NCI-H748 (cell line): Measurements from ENCODE around the gene SYCE1.
A peak's percentile ranks its signal among the peaks of the same experiment; 100 is the strongest.
"Not testable (repeated sequence)": the region's sequence is repeated elsewhere in the genome, so short reads cannot be mapped to it uniquely, and the experiment has no call there.

Experiments
- DNase-seq: peaks from one replicate; lab custom pipeline; 2025; ENCODE audit not compliant: unreplicated experiment; lab: John Stamatoyannopoulos, UW

The SYCE1 gene

GRCh38 chr10:133559216-133559615 is 6.2 kb downstream of the SYCE1 start:
- no peak for DNase-seq

GRCh38 chr10:133557381-133557780 is 8.0 kb downstream of the SYCE1 start:
- no peak for DNase-seq

DNA sequence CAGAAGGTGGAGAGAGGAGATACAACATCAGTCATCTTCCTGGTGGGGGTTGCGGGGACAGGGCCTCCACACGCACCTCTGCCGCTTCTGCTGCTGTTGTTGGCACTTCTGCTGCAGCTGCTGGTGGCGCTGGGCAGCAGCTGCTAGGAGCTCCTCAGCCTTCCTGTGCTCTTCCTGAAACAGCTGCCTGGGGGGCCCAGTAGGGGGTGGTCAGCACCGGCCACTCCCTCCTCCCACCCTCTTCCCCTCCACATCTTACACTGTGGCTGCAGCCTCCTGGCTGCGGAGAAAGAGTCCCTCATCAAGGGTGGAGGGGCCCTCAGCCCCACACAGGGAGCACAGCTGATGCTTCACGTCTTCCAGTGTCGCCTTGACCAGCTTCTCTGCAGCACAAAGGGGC is 9.9 kb downstream of the SYCE1 start:
- DNase-seq: no peak

DNA sequence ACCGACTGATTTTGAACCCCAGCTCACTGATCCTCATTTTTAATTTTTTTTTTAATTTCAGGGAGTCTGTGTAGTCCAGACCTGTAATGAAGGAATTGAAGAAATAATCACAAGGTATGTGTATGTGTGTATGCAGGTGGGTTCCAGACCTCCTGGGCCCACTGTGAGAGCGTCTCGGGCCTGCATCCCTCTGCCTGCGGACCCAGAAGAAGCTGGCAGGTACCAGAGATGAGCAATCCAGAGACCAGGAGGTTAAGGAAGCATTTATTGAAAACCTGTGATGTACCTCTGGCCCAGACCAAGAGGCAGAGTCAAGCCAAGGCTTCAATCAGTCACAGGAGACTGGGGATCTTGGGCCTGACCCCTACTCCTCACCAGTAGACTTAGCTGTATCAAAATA is 10.8 kb downstream of the SYCE1 start:
- no peak for DNase-seq

GRCh38 chr10:133544506-133544905 is 20.9 kb downstream of the SYCE1 start:
- no peak for DNase-seq

- DNase-seq: not testable (repeated sequence)
Measured at GRCh38 chr10:133541441-133541975, 23.9 kb downstream of the SYCE1 start.

DNA sequence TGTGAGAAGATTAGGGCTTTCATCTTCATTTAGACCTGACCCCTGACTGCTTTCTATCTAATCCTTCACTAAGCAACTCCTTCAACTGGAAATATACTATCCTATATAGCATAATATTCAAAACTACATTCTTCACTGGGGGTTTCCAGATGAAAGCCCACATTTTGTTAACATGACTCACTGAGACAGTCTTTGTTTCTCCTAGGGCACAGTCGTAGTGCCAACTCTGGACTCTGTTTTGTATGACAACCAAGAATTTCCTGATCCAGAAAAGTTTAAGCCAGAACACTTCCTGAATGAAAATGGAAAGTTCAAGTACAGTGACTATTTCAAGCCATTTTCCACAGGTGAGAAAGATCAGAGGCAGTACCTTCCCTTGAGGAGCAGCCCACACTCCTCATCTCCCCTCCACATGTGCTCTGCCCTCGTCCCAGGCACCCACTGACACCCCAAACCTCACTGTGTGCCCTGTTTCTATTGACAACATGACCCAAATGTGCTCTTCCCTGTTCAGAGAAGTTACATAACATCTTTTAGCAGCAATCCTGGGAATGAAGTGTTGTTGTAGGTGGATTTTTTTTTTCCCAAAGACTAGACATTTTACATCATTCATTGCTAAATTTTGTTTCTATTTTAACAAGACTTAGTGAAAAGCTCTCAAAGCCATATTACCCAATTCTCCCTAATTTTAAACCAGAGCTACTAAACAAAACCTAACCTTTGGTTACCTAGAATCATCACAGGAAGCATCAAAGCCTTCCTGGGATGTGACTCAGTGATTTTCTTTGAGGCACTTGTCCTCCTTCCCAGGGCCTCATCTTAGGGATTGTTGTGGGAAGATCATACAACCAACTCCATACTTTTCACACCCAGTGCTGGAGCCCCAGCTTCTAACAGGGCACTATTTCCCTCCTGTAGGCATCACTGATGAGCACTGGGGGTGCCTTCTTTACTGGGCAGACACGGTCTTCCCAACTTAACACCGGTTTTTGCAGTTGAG is 27.5 kb downstream of the SYCE1 start:
- DNase-seq: no peak

GRCh38 chr10:133536198-133536597 is 29.2 kb downstream of the SYCE1 start:
- no peak for DNase-seq

GRCh38 chr10:133534417-133534816 is 31.0 kb downstream of the SYCE1 start:
- DNase-seq: no peak

- DNase-seq: no peak
Measured at GRCh38 chr10:133532871-133533270, 32.5 kb downstream of the SYCE1 start.

DNA sequence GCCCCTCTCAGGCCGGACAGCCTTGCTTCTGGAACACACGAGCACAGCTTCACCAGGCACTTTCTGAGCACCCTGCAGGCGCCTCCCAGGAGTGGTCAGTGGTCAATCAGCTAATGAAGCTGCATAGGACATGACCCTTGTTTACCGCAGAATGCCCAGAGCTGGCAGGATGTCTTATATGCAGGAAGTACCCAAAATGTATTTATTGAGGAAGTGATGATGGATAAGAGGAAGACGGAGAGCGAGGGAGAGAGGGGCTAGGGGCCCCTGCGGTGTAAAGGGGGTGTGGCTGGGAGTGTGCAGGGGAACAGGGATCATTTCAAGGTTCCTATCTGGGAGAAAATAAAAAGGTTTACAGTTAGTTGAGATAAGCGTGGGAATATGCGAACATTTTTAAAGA is 34.9 kb downstream of the SYCE1 start:
- no peak for DNase-seq

GRCh38 chr10:133529576-133529946 is 35.8 kb downstream of the SYCE1 start:
- DNase-seq: no peak

GRCh38 chr10:133528845-133529575 is 36.4 kb downstream of the SYCE1 start:
- peak; percentile 4 for DNase-seq

DNA sequence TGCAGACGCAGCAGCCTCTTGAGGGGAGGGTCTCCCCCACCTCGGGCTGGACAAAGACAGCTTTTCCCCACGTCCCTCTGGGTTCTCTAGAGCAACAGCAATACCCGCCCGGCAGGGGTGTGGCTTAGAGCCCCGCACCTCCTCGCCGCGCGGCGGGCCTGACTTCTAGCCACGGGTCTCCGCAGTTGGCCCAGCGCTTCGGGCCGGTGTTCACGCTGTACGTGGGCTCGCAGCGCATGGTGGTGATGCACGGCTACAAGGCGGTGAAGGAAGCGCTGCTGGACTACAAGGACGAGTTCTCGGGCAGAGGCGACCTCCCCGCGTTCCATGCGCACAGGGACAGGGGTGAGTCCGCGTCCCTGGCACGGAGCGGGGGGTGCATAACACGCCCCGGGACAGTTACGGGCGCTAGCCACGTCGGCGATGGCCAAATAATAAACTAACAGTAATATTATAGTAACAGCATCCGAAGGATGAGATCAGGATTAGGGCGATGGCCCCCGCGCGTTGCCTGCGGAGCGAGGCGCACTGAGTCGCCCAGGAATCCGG is 37.0 kb downstream of the SYCE1 start:
- no peak for DNase-seq

DNA sequence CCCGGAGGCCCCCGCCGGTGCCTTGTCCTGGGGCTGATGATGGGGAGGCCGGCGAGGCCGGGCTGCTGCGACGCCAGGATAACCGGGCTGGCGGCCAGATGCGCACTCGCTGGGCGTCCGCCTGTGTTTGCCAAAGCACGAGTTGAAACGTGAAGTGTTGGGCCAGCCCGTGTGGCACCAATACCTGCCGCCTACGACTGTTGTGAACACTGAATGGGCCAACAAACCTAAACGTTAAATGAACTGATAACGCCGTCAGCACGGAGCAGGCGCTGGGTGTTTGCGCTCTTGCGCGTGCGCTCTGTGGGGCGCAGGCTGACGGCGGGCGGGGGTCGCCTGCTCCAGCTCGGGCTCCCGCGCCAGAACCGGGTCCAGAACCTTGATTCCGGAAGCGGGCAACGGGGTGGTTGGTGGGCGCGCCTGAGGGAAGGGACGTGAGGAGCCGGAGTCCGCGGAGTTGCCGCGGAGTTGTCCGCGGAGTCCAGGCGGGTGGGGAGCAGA is 37.6 kb downstream of the SYCE1 start:
- DNase-seq: no peak

- no peak for DNase-seq
Measured at GRCh38 chr10:133526957-133527588, 38.3 kb downstream of the SYCE1 start, which contains the start of gene CYP2E1. TSS of gene CYP2E1 (plus strand) at chr10:133527363. CDS start at chr10:133527396, 33 bp downstream.

GRCh38 chr10:133525444-133525843 is 39.9 kb downstream of the SYCE1 start:
- no peak for DNase-seq

- no peak for DNase-seq
Measured at GRCh38 chr10:133523631-133524203, 41.7 kb downstream of the SYCE1 start.

DNA sequence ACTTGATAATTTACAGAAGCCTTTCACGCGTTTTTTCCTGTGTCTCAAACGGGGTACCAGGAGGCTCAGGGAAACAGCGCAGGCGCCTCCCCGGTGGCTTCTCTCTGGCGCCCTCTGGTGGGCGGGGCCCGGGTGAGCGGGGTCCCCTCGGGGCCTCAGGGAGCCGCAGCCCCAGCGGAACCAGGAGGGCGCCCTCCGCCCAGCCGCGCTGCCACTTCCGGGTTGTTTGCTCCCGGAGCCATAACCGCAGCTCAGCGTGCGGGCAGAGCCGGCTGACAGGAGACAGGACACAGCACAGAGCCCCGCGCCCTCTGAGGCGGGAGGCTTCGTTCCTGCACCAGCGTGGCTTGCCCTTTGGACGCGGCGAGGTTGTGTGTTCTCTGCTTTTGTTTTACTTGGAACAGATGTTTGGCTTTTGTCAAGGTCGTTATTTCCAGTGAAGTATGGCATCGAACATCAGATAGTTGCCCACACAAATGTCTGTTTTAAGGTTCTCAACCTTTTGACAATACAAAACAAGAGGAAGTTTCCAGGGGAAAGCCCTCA is 45.1 kb downstream of the SYCE1 start:
- peak; percentile 67 for DNase-seq

GRCh38 chr10:133518517-133518916 is 46.9 kb downstream of the SYCE1 start:
- peak; percentile 63 for DNase-seq
